Measurements from ENCODE around the gene CSMD2.

The CSMD2 gene

DNA sequence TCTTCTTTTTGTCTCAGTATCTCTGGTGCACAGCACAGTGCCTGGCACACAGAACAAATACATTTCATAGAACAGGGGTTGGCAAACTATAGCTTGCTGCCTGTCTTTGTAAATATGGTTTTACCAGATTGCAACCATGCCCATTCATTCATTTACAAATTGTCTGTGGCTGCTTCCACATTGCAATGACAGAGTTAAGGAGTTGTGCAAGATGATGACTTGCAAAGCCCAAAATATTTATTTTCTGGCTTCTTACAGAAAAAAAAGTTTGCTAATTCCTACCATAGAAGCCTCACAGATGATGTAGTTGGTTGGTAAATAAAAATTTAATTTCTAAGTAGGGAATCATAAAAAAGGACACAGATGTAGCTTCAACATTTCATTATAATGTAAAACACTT, 312.3 kb downstream of the CSMD2 start:
- H3K4me3 ChIP-seq (ENCODE audit: control insufficient read depth, low read depth, low read length): no peak overlapping the region
- DNase-seq (ENCODE audit: low read depth): peak; percentile 46
- TF ChIP-seq, protein P1, sequence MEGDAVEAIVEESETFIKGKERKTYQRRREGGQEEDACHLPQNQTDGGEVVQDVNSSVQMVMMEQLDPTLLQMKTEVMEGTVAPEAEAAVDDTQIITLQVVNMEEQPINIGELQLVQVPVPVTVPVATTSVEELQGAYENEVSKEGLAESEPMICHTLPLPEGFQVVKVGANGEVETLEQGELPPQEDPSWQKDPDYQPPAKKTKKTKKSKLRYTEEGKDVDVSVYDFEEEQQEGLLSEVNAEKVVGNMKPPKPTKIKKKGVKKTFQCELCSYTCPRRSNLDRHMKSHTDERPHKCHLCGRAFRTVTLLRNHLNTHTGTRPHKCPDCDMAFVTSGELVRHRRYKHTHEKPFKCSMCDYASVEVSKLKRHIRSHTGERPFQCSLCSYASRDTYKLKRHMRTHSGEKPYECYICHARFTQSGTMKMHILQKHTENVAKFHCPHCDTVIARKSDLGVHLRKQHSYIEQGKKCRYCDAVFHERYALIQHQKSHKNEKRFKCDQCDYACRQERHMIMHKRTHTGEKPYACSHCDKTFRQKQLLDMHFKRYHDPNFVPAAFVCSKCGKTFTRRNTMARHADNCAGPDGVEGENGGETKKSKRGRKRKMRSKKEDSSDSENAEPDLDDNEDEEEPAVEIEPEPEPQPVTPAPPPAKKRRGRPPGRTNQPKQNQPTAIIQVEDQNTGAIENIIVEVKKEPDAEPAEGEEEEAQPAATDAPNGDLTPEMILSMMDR (IDR thresholded peaks at IDR 0.05; ENCODE audit: control insufficient read depth, insufficient read depth, low read depth, low read length, missing control alignments): no peak

DNA sequence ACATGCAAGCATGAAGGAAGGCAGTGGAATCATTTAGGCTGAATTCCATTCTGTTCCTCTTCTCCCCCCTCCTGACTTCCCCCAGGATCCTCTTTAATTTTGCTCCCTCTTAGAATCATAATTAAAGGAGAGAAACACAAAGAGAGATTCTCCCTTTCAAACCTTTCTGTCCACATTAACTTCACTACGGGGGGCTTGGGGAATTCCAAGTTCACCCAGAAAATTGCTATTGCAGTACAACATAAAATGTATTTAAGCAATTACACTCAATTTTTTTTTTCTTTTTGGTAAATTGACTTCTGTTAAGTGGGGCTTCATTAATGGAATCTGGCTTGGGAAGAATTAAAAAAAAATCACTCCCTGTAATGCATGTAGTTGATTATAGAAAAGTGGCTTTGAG, 314.5 kb downstream of the CSMD2 start:
- TF ChIP-seq, protein P1 (IDR thresholded peaks at IDR 0.05; ENCODE audit: control insufficient read depth, insufficient read depth, low read depth, low read length, missing control alignments): no peak
- DNase-seq (ENCODE audit: low read depth): no peak
- H3K4me3 ChIP-seq (ENCODE audit: control insufficient read depth, low read depth, low read length): no peak overlapping the region

GRCh38 chr1:33849211-33849610, 315.8 kb downstream of the CSMD2 start:
- H3K4me3 ChIP-seq (ENCODE audit: control insufficient read depth, low read depth, low read length): no peak overlapping the region
- TF ChIP-seq, protein P1 (IDR thresholded peaks at IDR 0.05; ENCODE audit: control insufficient read depth, insufficient read depth, low read depth, low read length, missing control alignments): no peak
- no peak for DNase-seq (ENCODE audit: low read depth)

DNA sequence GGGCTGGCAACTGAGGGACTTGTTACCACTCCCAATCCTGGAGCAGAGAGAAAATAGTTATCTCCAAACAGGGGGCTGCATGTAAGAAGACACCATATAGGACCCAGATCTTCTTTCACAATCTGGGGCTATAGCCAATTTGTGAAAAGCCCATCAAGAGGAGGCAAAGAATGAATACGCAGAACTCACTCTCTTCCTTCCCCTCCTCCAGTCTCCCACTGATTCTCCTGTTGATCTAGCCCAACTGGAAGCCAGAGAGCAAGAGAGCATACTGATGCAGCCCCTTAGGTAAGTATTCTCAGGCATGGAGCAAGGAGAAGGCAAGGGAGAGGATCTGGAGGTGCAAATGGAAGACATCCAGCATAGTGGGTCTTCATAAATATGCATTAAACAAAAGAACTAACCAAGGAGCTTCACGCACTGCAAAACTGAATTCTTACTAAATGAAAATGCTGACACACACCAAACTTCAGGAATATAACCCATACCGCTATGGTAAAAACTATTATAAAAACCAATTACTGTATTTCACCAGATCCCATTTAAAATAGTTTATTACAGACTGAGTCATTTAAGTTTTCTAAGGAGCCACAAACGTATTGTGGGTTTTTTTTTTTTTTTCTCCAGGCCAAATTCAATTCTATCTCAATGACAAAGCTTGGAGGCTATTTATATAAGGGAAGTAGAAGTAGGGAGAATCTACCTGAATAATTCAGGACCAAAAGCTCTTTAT, 316.7 kb downstream of the CSMD2 start:
- TF ChIP-seq, protein P1 (IDR thresholded peaks at IDR 0.05; ENCODE audit: control insufficient read depth, insufficient read depth, low read depth, low read length, missing control alignments): no peak
- DNase-seq (ENCODE audit: low read depth): peak; percentile 49
- no peak overlapping the region for H3K4me3 ChIP-seq (ENCODE audit: control insufficient read depth, low read depth, low read length)

- H3K4me3 ChIP-seq (ENCODE audit: control insufficient read depth, low read depth, low read length): no peak overlapping the region
- TF ChIP-seq, protein P1 (IDR thresholded peaks at IDR 0.05; ENCODE audit: control insufficient read depth, insufficient read depth, low read depth, low read length, missing control alignments): no peak
- no peak for DNase-seq (ENCODE audit: low read depth)
These were observed 318.2 kb downstream of the CSMD2 start for GRCh38 chr1:33846861-33847260.

DNA sequence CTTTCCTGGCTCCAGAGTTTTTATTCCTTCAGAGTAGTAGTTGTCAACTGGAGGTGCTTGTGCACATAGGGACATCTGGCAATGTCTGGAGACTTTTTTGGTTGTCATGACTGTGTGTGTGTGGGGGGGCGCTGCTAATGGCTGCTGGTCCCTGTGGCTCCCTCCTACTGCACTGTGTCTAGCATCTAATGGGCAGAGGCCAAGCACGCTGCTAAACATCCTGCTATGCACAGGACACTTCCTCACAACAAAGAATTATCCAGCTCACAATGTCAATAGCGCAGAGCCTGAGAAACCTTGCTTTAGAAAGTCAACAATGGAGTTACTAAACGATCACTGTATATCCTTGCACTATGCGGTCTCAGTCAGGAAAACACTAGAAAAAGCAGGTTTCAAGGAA, 320.9 kb downstream of the CSMD2 start:
- TF ChIP-seq, protein P1 (IDR thresholded peaks at IDR 0.05; ENCODE audit: control insufficient read depth, insufficient read depth, low read depth, low read length, missing control alignments): no peak
- no peak overlapping the region for H3K4me3 ChIP-seq (ENCODE audit: control insufficient read depth, low read depth, low read length)
- DNase-seq (ENCODE audit: low read depth): no peak
